Smooth muscle cell (in vitro differentiated cells): ENCODE data around the gene RBL1. TPM values are rescaled to one million over a fixed set of nuclear protein-coding genes. Genes with fewer than 3 reads are reported as not detected.

Experiments used
- DNase-seq: peaks from one replicate; lab custom pipeline; 2025; ENCODE audit not compliant: unreplicated experiment; lab: John Stamatoyannopoulos, UW
- H2AFZ ChIP-seq: fragments of 200-600 bp; sonication (generic); 2 replicates; pipeline ENCODE4 v1.6.0; 2016; ENCODE audit warnings: antibody characterized with exemption, low read depth, mild to moderate bottlenecking
- H3F3A ChIP-seq: fragments of 200-600 bp; sonication (generic); 2 replicates; pipeline ENCODE4 v1.6.0; 2017; ENCODE audit warnings: antibody characterized with exemption, low read depth
- H3K27ac ChIP-seq: fragments of 200-600 bp; sonication (generic); 2 replicates; pipeline ENCODE4 v1.5.1; 2016; ENCODE audit warnings: low read depth, mild to moderate bottlenecking
- H3K27me3 ChIP-seq: fragments of 200-600 bp; sonication (generic); 2 replicates; pipeline ENCODE4 v1.6.1; 2016; ENCODE audit warnings: low read depth, mild to moderate bottlenecking
- H3K36me3 ChIP-seq: fragments of 200-600 bp; sonication (generic); 2 replicates; pipeline ENCODE4 v1.5.1; 2016; ENCODE audit warnings: low read depth
- H3K4me1 ChIP-seq: fragments of 200-600 bp; sonication (generic); 2 replicates; pipeline ENCODE4 v1.5.1; 2016; ENCODE audit warnings: low read depth
- H3K4me2 ChIP-seq: fragments of 200-600 bp; sonication (generic); 2 replicates; pipeline ENCODE4 v1.6.0; 2016; ENCODE audit warnings: mild to moderate bottlenecking
- H3K4me3 ChIP-seq: fragments of 200-600 bp; sonication (generic); 2 replicates; pipeline ENCODE4 v1.5.1; 2016; ENCODE audit warnings: mild to moderate bottlenecking
- H3K79me2 ChIP-seq: fragments of 200-600 bp; sonication (generic); 2 replicates; pipeline ENCODE4 v1.6.0; 2016; ENCODE audit warnings: low read depth, mild to moderate bottlenecking
- H3K9ac ChIP-seq: fragments of 200-600 bp; sonication (generic); 2 replicates; pipeline ENCODE4 v1.6.0; 2016; ENCODE audit warnings: low read depth
- H3K9me3 ChIP-seq: fragments of 200-600 bp; sonication (generic); replicated peaks from 2 replicates; pipeline ENCODE4 v1.5.1; 2016; ENCODE audit warnings: low read depth
- H4K20me1 ChIP-seq: fragments of 200-600 bp; sonication (generic); 2 replicates; pipeline ENCODE4 v1.6.0; 2016; ENCODE audit warnings: low read depth
- CTCF ChIP-seq: fragments of 200-600 bp; sonication (generic); IDR thresholded peaks from 2 replicates; pipeline ENCODE4 v1.5.1; 2017; ENCODE audit warnings: borderline replicate concordance, mild to moderate bottlenecking, antibody characterized with exemption; ENCODE audit not compliant: insufficient read depth, poor library complexity, severe bottlenecking
- WGBS: methylation state at CpG from one replicate; pipeline ENCODE4 v1.1.7; 2016; ENCODE audit warnings: low lambda C conversion rate; 5-methylcytosine and 5-hydroxymethylcytosine counted together
- polyA plus RNA-seq: library from polyadenylated mRNA; unstranded; fragments of >200 nt; fragmentation: Nextera tagmentation; extraction: Ambion mirVana; gene quantifications from 2 replicates; pipeline ENCODE4 v1.2.1, GENCODE V29; 2016
- total RNA-seq: library from RNA; depleted of rRNA; stranded (reverse); fragments of >200 nt; gene quantifications from 2 replicates; pipeline ENCODE4 v1.2.3, GENCODE V29; 2014

The RBL1 gene
- total and polyA plus RNA-seq, 2 experiments from 2014 or later = 2.3 to 6.4 TPM

GRCh38 chr20:37119356-37120036 is 23.7 kb upstream of the RBL1 start:
- Histone ChIP-seq H2AFZ (no peak overlapping the region), H3F3A (no peaks in the 10 kb centered on the region), H3K36me3 (no peaks in the 10 kb centered on the region), H3K79me2 (no peaks in the 10 kb centered on the region), H3K27me3 (no peaks in the 10 kb centered on the region), H4K20me1 (no peaks in the 10 kb centered on the region), H3K9ac (no peak overlapping the region), H3K4me3 (no peak overlapping the region), H3K9me3 (no peaks in the 10 kb centered on the region), H3K4me2 (no peak overlapping the region), H3K27ac (no peak overlapping the region), H3K4me1 (no peaks in the 10 kb centered on the region)
- TF ChIP-seq CTCF = no peak
- no peak for DNase-seq
- whole genome bisulfite sequencing = 94% methylated on average over 7 of the region's 7 CpGs

DNA sequence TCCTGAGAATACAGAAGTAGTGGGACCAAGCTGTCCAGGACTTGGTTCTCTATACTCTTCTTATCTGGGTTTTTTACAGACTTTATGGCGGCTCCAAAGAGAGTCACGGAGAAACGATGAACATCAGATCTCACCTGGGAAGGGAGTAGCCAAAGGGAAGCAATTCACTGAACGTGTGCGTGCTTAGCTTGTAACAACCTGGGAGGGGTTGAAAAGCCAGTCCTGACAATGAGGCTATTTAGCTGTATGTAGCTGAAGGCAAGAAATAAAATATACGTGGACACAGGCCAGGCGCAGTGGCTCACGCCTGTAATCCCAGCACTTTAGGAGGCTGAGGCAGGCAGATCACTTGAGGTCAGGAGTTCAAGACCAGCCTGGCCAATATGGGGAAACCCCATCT is 18.2 kb upstream of the RBL1 start:
- no peak overlapping the region for H3K27ac ChIP-seq
- H2AFZ ChIP-seq = no peak overlapping the region
- no peak overlapping the region for H3K4me2 ChIP-seq
- H3K36me3 ChIP-seq = no peaks in the 10 kb centered on the region
- H3K9me3 ChIP-seq = no peaks in the 10 kb centered on the region
- no peak for TF ChIP-seq CTCF
- H3F3A ChIP-seq = no peaks in the 10 kb centered on the region
- no peaks in the 10 kb centered on the region for H3K4me1 ChIP-seq
- H3K27me3 ChIP-seq = no peaks in the 10 kb centered on the region
- H3K9ac ChIP-seq = no peak overlapping the region
- DNase-seq = no peak
- 88% methylated on average over 8 of the region's 8 CpGs for WGBS
- no peaks in the 10 kb centered on the region for H4K20me1 ChIP-seq
- no peak overlapping the region for H3K4me3 ChIP-seq
- no peaks in the 10 kb centered on the region for H3K79me2 ChIP-seq

DNA sequence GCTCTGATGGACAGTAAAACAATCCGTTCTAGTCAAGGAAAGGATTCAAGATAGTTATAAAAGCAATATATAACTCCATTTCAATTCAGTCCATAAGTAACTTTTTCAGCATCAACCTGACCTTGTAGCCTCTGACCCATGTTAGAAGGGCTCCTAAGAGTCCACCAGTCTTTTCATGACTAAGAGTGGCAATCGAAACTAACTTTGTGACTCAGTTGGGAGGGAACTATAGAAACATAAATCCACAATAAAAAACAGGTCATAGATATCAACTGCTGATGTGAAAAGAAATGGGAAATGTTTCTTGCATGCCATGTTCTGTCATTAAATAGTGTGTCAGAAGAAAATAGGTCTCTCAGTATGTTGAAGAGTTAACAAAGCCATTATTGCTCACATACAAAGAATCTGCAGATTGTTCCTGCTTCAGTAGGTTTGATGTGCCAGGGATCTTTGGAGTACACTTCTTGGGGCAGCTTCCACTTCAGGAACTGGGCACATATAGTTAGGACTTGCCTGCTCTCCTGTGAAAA is 16.2 kb upstream of the RBL1 start:
- H3K79me2 ChIP-seq = no peaks in the 10 kb centered on the region
- no peak for DNase-seq
- WGBS = 82% methylated on average over 2 of the region's 2 CpGs
- H3K9me3 ChIP-seq = no peaks in the 10 kb centered on the region
- no peak overlapping the region for H2AFZ ChIP-seq
- H3K9ac ChIP-seq = no peak overlapping the region
- H3K36me3 ChIP-seq = no peaks in the 10 kb centered on the region
- no peaks in the 10 kb centered on the region for H4K20me1 ChIP-seq
- no peaks in the 10 kb centered on the region for H3K27me3 ChIP-seq
- no peak overlapping the region for H3K27ac ChIP-seq
- TF ChIP-seq CTCF = no peak
- no peaks in the 10 kb centered on the region for H3K4me1 ChIP-seq
- no peak overlapping the region for H3K4me3 ChIP-seq
- H3F3A ChIP-seq = no peaks in the 10 kb centered on the region
- no peak overlapping the region for H3K4me2 ChIP-seq

DNA sequence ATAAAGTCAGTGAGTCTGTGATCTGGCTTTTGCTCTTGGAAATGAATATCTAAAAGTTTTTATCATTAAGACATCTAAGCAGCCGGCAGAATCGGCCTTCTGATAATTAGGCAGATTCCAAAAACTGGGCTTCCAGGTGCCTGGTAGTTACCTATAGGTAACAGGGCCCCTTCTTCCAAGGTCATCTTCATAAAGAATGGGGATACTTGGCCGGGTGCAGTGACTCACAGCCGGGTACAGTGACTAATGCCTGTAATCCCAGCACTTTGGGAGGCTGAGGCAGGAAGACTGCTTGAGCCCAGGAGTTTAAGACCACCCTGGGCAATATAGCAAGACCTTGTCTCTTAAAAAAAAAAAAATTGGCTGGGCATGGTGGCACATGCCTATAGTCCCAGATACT is 12.9 kb upstream of the RBL1 start:
- Histone ChIP-seq H3K4me3 (no peak overlapping the region), H3K27ac (no peak overlapping the region), H3K27me3 (no peaks in the 10 kb centered on the region), H2AFZ (no peak overlapping the region), H3K4me1 (no peaks in the 10 kb centered on the region), H3K4me2 (no peak overlapping the region), H3K79me2 (no peaks in the 10 kb centered on the region), H3K9ac (no peak overlapping the region), H3K9me3 (no peaks in the 10 kb centered on the region), H3K36me3 (no peaks in the 10 kb centered on the region), H3F3A (no peaks in the 10 kb centered on the region), H4K20me1 (no peaks in the 10 kb centered on the region)
- WGBS = 64% methylated on average over 4 of the region's 4 CpGs
- no peak for TF ChIP-seq CTCF
- no peak for DNase-seq
